Lower leg skin (tissue), 4 donors: ENCODE measurements around the gene BLOC1S5. TPM values are rescaled to one million over a fixed set of nuclear protein-coding genes. Genes with fewer than 3 reads are reported as not detected.

Experiments
- DNase-seq, 2 donors: peaks; one replicate each; pipeline ENCODE4 v3.0.0-alpha.2; 2019; ENCODE audit warnings: low spot score in 2 of 2
- H3K4me3 ChIP-seq: fragments of 200-600 bp; sonication (generic); 2 replicates; pipeline ENCODE4 v1.5.1; 2017; ENCODE audit warnings: mild to moderate bottlenecking, low read depth; ENCODE audit not compliant: poor library complexity, severe bottlenecking
- CTCF ChIP-seq, 3 donors: fragments of 450-650 bp; IDR thresholded peaks; one replicate each; pipeline ENCODE4 v1.5.1; 2016; ENCODE audit warnings: antibody characterized with exemption in 3 of 3, mild to moderate bottlenecking in 3 of 3, moderate library complexity in 2 of 3
- POLR2A ChIP-seq, 2 donors: fragments of 450-650 bp; IDR thresholded peaks; one replicate each; pipeline ENCODE4 v1.6.1; 2016 to 2017; ENCODE audit warnings: antibody characterized with exemption in 2 of 2, mild to moderate bottlenecking in 1 of 2, moderate library complexity in 1 of 2
- WGBS, 2 donors: methylation state at CpG; one replicate each; pipeline ENCODE4 v1.1.5; 2018; 5-methylcytosine and 5-hydroxymethylcytosine counted together
- intact Hi-C: fragments of 100-400 bp; cut with DNase I; formaldehyde crosslinking; loops from one replicate; pipeline ENCODE4 v1.15.0; 2023; ENCODE audit warnings: low total_unique reads
- total RNA-seq, 4 donors: library from RNA; depleted of rRNA; stranded (reverse); fragments of >200 nt; gene quantifications; one replicate each; pipeline ENCODE4 v1.1.0, GENCODE V29; 2016

Gene BLOC1S5
- total RNA-seq, 4 donors from 2014 or later = 7.5 to 11.6 (median 10.4) TPM

GRCh38 chr6:7976485-7977056 lies 87.6 kb downstream of the BLOC1S5 start:
- no peak for DNase-seq
- intact Hi-C loops = no loop called here
- 81% methylated on average over 8 of the region's 8 CpGs for WGBS, 2 donors
- H3K4me3 ChIP-seq = no peak overlapping the region
- no peak for TF ChIP-seq POLR2A (IDR thresholded peaks at IDR 0.05)
- TF ChIP-seq CTCF (IDR thresholded peaks at IDR 0.05) = no peak

GRCh38 chr6:7975764-7976146 lies 88.4 kb downstream of the BLOC1S5 start:
- intact Hi-C loops = no loop called here
- TF ChIP-seq POLR2A (IDR thresholded peaks at IDR 0.05) (no peak), CTCF (IDR thresholded peaks at IDR 0.05) (no peak)
- no peak for DNase-seq
- no peak overlapping the region for H3K4me3 ChIP-seq
- 48 to 55% methylated on average over 8 of the region's 8 CpGs for WGBS, 2 donors

GRCh38 chr6:7974938-7975763 lies 89.0 kb downstream of the BLOC1S5 start:
- TF ChIP-seq POLR2A (IDR thresholded peaks at IDR 0.05) (no peak), CTCF (IDR thresholded peaks at IDR 0.05) (peak in 1 of 3 donors; percentile 98)
- intact Hi-C loops = no loop called here
- WGBS, 2 donors = 13 to 16% methylated on average over 18 of the region's 18 CpGs
- no peak overlapping the region for H3K4me3 ChIP-seq
- peak; percentile 59 to 93 for DNase-seq

GRCh38 chr6:7974565-7974937 lies 89.6 kb downstream of the BLOC1S5 start:
- WGBS, 2 donors = 37 to 52% methylated on average over 5 of the region's 5 CpGs
- no peak overlapping the region for H3K4me3 ChIP-seq
- intact Hi-C loops = no loop called here

GRCh38 chr6:7973584-7973983 lies 90.6 kb downstream of the BLOC1S5 start:
- no peak overlapping the region for H3K4me3 ChIP-seq
- 50 to 69% methylated on average over 2 of the region's 2 CpGs for WGBS, 2 donors
- no peak for TF ChIP-seq POLR2A (IDR thresholded peaks at IDR 0.05)
- TF ChIP-seq CTCF (IDR thresholded peaks at IDR 0.05) = no peak
- DNase-seq = no peak
- intact Hi-C loops = no loop called here

More at GRCh38 chr6:7974565-7974937, 89.6 kb downstream of the BLOC1S5 start:
- TF ChIP-seq POLR2A (IDR thresholded peaks at IDR 0.05) = no peak
- no peak for TF ChIP-seq CTCF (IDR thresholded peaks at IDR 0.05)
- DNase-seq = no peak
